Kidney tubule cell (primary cell): ENCODE measurements around the gene SPO11.

Experiments used
- DNase-seq: peaks from one replicate; pipeline ENCODE4 v3.0.0-alpha.2; 2018; ENCODE audit warnings: low spot score

SPO11 gene, protein sequence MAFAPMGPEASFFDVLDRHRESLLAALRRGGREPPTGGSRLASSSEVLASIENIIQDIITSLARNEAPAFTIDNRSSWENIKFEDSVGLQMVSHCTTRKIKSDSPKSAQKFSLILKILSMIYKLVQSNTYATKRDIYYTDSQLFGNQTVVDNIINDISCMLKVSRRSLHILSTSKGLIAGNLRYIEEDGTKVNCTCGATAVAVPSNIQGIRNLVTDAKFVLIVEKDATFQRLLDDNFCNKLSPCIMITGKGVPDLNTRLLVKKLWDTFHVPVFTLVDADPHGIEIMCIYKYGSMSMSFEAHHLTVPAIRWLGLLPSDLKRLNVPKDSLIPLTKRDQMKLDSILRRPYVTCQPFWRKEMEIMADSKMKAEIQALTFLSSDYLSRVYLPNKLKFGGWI

DNA sequence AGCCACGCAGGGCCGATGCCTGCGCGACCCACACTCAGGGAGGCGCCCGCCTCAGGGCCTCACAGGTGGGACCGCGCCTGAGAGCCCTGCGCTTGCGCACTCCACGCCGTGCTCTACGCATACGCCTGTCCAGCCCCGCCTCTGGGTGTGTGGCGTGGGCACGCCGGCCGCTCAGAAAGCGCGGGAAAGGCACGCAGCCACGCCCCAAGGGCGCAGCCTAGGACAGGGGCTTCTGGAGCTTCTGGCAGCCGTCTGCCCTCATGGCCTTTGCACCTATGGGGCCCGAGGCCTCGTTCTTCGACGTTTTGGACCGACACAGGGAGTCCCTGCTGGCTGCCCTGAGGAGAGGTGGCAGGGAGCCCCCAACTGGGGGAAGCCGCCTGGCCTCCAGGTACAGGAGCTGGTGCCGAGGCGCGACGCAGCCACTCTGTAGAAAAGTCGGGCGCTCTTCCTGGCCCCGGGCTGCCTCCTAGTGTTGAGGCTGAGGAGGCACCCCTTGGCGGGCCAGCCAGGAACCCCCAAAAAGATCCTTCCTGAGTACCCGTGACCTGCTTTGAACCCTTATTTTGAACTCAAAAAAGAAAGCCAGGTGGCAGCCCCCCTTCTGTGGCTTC lies at the start of gene SPO11:
Gene SPO11, plus strand, starts transcription at position 196 of the 614 bp plus-strand sequence. Its CDS starts 65 bp downstream, at position 261.
- DNase-seq, result no peak

DNA sequence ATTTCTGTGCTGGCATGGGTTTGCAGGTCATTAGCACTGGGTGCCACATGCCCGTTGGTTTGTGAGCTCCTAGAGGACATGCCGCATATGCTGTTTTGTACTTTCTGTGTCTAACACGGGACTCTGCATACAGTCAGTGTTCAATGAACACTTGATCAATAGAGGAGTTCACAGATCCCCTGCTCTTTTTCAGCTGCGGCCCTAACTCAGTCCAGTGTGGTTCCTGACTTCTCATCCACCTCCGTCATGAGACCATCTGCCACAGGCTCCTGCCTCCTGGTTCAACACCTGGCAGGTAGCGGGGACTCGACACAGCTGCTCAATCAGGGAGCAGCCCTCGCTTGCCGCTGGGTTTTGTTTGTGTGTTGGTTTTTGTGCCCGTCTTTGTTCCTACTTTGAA lies 49.4 kb upstream of the SPO11 start:
- no peak for DNase-seq

DNA sequence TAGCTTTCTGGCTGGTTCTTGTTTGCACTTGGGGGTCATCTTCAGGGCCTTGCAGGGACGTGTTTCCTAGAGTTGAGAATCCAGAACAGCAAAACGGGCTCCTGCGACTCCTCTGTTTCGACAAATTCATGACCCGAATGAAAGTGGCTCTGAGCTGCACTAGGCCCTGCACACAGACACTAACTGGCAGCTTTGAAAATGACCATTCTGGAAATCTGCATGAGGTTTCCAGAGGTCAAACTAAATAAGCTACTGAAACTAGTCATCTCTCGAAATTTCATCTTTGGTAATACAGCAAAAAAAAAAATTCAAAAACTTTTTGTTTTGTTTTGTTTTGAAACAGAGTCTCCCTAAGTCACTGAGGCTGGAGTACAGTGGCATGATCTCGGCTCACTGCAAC lies 47.7 kb upstream of the SPO11 start:
- DNase-seq, result no peak

DNA sequence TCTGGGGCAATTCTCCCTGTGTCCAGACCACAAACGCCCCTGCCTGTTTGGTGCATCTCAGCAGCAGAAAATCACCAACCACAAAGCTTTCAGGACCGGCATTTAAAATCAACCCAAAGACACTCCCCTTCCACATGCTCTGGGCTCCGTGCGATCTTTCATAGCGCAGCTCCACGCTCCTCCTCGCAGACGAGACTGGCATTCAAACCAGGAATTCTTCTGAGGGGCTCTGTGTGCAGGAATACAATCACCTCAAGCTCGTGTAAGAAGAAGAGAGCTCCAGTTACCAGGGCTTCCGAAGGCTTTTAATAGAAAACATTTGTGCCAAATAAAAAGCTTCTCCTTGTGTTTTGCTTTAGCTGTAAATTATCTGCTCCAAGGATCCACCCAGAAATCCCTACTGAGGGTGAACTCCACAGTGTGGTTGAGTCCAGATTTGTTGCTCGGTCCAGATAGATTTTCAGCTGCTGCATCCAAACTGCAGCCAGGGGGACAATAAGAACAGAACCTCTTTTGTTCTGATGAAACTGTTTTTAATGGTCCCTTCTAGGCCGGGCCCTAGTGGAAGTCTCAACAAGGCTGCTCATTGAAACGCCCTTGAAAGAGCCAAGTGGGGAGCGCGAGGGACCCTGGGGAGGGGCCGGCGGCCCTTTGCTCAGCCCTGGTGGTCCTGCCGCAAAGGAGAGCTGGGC lies 46.8 kb upstream of the SPO11 start:
- no peak for DNase-seq

DNA sequence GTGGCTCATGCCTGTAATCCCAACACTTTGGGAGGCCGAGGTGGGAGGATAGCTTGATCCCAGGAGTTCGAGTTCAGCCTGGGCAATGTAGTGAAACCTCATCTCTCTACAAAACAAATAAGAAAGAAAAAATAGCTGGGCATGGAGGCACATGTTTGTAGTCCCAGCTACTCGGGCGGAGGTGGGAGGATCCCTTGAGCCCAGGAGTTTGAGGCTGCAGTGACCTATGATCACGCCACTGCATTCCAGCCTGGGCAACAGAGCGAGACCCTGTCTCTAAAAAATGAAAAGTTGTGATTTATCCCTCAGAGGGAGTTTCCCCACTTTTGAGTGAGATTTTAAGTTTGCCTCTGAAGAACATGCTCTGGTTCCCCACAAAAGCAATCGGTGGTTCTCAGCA lies 45.7 kb upstream of the SPO11 start:
- DNase-seq, result no peak

DNA sequence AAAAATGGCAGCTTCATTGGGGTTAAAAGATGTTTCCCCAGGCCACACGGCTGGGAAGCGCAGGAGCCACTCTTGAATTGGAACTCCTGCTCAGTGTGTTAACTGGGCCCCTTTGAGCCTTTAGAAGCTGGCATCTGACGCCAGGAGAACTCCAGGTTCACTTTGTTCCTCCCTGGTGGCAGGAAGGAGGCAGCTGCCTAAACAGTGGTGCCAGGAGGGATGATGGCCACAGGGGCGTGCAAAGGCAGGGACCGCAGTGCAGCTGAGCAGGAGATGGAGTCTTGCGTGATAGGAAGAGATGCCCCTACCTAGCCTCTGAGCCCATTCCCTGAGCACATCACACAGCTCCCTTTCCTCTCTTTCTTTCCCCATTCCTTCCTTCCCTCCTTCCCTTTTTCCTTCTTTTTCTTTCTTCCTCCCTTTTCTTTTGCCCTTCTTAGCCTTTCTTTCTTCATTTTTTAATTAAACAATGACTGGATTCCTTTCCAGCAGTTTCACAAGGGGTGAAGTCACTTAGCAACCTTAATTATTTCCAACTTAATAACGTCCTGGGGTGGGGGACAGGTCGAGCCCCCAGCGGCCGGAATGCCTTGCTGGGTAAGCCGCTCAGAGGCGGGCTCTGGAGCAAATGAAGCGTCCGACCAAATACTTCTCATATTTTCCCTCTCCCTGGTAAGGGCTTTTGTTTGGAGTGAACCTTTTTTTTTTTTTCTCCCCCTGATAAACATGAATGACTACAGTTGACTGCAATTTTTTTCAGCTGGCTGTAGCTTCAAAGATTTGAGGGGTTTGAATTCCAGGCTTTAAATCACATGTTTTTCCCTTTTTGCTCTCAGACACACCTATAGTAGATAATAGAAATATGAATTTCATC lies 42.4 kb upstream of the SPO11 start:
- no peak for DNase-seq

DNA sequence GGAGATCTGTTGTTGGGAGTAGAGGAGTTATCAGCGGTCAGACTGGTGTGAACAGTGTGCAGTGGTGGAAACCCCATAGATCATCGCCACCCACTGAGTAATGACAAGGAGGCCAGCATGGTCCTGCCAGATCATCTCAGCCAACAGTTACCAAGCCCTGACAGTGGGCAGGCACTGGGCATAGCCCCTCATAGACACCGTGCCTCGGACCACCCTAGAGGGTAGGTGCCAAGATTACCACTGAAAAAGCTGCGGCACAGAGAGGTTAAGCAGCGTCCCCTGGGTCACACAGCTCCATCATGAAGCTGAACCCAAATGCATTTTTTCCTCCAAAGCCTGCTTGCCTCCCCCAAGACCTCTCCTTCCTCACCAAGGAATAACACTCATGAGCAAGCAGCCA lies 41.7 kb upstream of the SPO11 start:
- no peak for DNase-seq

DNA sequence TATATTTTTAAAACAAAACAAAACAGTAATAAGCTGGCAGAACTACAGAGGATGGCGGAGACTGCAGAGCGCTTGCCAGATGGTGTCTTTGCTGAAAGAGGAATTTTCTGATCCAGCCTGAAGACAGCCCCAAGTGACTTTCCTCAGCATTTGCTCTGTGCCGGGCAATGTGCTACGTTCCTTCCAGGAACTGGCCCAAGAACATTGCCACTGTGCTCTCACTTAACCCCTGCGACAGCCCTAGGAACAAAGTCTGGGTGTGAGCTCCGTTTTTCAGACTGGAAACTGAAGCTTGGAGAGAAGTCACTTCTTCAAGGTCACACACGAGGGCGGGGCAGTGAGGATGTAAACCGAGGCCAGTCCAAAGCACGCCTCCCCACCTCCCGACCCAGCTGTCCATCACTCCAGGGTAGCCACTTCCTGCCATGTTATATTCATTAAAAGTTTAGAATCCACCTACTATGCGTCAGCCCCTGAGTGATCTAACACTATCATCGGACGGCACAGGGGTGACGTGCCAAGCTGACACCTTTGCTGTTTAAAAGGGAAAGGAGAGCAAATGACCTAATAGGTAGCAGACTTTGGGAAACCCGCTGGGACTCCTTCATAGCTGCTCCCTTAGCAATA lies 40.8 kb upstream of the SPO11 start:
- DNase-seq, result no peak

DNA sequence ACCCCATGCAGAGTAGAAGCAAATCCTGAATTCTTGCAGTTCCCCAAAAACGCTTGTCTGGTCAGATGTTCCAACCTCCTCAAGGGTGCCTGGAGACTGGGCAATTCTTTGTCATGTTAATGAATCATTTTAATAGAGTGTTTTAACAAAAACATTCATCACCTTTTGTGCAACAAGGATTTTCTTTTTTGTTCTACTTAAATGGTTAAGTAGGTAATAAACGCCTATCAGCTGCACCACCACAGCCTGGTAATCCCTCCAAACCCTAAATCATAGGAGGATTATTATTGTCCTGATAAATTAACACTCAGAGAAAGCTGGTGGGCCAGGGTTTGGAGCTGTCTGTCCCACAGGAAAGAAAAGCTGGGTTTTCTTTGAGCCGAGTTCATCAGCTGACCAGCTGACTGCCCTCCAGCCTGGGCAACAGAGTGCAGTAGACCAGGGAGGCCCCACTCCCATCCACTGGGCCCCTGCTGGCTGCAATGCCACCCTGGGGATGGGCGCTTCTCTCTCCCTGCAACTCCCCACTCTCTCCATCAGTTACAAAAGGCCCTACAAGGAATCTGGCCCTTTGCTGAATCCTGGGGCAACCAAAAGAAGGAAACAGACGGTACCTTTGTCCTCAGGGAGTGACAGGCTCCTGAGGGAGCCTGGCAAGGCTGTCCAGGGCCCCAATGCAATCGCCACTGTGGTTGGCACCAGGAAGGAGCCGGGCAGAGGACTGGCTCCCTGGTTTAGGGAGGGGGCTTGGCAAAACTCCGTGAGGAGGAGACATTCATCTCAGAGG lies 40.0 kb upstream of the SPO11 start:
- DNase-seq, result no peak

DNA sequence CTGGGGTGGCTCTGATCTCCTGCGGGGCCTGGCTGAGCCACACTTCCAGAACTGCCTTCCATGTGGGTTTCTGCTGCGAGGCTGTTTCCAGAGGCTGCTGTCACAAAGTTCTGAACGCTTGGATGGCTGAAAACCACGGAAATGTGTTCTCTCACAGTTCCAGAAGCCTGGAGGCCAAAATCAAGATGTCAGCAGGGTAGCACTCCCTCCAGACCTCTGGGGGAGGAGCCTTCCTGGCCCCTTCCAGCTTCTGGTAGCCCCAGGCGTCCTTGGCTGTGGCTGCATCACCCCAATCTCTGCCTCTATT lies 39.5 kb upstream of the SPO11 start:
- no peak for DNase-seq

DNA sequence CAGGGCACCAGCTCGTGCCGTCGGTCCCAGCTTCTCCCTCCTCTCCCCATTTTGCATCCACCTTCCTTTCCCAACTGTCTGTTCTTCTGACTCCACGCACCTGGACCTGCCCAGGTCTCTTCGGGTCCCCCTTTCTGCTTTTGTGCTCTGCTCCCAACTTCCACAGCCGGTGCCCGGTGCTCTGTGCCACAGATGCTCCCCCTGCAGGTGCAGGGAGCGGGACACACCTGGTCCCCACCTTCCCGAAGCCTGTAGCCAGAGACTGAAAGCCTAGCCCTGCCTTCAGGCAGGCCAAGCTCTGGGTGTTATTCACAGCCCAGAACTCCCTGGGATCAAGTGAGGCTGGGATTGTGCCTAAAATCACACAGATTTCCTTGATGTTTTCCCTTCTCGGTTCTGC lies 38.6 kb upstream of the SPO11 start:
- DNase-seq, result no peak

DNA sequence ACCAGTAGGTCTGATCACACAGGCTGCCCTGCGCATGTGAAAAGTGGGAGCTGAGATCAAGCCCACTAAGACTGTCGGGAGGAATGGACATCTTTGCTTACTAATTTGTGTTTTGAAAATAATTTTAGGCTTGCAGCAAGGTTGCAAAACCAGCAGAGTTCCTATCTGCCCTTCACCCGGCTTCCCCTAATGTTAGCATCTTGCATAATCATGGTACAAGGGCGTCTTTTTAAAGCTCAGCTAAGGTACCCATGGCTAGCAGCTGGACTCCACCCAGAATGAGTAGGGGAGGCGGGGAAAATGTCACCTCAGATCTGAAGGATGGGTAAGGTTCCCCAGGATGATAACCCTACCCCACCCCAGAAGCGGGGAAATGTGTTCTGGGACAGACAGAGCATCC lies 37.9 kb upstream of the SPO11 start:
- no peak for DNase-seq

DNA sequence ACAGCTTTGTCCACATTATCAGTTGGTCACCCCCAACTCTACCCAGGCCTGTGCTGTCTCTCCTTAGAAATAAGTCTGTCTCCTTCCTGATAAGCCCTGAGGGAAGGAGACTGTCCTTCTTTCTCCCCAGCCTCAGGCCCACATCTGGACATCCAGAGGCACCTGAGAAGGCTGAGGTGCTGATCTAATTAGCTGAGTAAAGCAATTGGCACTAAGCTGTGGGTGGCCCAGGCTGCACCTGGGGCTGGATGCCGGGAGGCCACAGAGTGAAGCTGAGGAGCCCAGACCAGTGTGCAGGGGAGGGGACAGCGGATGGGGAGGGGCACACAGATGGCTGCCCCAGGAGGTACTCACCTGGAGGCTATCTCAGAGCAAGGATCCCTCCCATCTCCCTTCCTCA lies 37.0 kb upstream of the SPO11 start:
- no peak for DNase-seq

DNA sequence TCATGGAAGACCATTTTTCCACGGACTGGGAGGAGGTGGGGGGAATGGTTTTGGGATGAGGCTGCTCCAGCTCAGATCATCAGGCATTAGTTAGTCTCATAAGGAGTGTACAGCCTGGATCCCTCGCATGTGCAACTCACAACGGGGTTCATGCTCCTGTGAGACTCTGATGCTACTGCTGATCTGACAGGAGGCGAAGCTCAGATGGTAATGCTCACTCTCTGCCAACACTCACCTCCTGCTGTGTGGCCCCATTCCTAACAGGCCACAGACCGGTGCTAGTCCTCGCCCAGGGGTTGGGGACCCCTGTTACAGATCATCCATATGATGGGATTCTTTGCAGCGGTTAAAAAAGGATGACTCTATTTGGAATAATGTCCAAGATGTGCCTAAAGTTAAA lies 35.6 kb upstream of the SPO11 start:
- DNase-seq, result no peak

DNA sequence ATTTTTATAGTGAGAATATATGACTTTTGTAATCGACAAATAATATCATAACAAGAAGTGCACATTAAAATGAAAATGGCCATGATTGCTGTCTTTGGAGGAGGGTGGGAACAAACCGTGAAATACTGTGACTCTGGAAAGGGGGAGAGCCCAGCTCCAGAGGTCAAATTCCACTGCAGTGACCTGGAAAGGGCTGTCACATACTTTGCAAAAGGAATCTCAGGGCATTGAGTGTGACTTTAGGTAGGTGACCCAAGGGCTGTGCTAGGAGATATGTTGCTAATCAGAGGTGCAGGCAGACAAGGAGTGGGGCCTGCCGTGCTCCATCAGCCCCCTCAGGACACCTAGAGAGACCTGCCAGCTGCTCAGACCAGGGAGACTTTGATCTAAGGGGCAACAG lies 35.1 kb upstream of the SPO11 start:
- no peak for DNase-seq

DNA sequence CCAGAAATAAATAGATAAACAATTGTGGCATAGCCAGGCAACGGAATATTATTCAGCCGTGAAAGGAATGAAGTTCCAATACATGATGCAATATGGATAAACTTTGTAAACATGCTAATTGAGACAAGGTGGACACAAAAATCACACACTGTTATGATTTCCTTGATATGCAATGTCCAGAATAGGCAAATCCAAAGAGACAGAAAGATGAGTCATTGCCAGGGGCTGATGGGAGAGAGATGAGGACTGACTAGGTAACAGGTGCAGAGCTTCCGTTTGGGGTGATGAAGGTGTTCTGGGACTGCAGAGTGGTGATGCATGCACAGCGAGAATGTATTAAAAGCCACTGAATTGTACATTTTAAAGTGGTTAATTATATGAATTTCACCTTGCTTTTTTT lies 31.1 kb upstream of the SPO11 start:
- no peak for DNase-seq

DNA sequence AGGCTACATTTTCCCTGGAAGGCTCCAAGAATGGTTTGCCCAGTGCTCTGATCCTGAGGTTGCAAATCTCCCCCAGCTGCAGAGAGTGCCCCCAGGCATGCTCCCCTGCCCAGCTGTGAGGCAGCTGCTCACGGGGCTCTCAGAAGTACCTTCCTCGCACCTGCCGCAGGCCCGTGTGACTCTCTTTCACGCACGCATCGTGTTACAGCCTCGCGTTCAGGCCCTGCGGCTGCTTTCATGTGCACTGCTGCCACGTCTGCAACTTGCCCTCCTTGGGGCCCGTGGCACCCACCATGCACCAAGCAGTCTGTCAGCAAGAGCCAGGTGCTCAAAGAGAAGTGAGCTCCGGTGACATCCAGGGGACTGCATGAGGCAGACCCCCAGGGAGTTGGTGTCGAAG lies 28.6 kb upstream of the SPO11 start:
- no peak for DNase-seq

DNA sequence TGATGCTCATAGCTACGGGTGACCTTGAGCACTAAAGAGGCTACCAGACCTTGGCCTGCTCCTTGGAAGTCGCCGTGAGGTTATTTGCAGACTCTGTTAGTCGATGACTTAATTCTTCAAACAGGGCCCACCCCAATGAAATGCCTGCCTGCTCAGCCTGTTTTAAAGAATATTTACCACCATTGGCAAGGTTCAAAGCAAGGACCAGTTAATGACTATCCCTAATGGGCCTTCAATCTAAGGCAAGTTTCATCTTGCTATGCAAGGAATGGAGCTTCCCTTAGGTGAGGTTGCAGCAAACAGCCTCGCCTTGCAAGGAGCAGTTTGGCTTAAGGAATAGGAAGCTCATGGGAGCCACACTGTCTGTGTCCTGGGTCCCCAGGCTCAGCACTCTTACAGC lies 22.9 kb upstream of the SPO11 start:
- DNase-seq, result no peak

DNA sequence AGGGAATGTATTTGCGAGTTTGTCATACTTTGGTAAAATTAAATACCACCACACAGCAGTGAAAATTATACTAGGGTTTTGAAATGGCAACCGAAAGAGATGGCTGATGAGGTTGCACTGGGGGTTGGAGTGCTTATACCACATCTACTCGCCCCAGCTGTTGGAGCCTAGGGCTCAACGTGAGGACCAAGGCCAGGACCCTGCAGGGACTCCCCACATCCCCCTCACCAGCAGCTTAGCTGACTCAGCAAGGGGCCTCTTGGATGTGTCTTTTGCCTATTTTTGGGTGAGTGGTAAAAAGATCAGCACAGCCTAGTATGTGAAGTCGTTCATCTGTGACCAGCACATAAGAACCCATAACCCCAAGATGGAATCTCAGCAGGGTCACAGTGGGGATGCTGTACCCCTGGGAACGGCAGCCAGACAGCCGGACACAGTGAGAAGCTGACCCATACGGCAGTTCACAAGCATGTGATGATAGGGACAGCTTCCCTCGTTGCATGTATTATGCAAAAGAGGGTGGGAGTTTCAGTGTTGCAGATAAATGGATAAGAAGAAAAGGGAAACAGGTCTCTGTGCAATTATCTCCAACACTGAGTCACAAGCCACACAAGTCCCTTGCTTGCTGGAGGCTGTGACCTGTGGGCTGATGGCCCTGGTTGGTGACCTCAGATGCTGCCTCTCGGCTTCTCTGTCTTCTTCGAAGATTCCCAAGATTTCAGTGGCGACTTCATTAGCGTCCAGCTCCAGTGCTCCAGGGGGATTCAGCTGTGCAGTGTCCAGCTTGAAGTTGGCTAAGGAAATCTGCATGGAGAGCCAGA lies 20.9 kb upstream of the SPO11 start:
- DNase-seq, result no peak

DNA sequence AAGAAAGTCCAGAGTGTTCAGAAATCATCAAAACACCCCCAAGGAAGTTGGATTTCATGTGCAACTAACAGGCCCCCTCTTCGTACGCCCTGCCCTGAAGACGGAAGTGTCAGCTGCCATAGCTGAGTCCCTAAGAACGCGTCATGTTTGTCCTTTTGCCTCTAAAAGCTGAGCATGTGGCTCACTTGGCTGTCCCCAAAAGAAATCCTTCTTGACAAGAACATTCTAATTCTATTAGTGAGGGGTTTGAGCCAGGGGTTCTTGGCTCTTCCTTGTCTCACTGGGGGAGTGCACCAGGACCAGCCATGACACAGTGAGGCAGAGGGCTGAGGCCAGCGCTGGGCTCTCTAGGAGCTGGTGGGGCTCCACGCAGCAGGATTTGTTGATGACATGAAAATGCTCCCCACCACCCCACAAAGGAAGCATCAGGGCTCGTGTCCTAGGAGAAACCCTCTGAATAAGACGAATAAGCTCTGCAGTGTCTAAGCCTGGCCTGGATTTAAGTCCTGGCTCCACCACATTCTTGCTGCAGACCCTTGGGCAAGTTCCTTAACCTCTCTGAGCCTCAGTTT lies 20.0 kb upstream of the SPO11 start:
- DNase-seq, result no peak
